Suprapubic skin (tissue), 4 donors: Measurements from ENCODE around the gene NANOS3.

Experiments used
- POLR2A ChIP-seq, 2 donors: fragments of 450-650 bp; IDR thresholded peaks; one replicate each; pipeline ENCODE4 v1.6.1; 2017; ENCODE audit warnings: antibody characterized with exemption in 2 of 2, mild to moderate bottlenecking in 2 of 2, moderate library complexity in 2 of 2
- POLR2AphosphoS5 ChIP-seq, 3 donors: sonication (generic); formaldehyde crosslinking; IDR thresholded peaks; one replicate each; pipeline ENCODE4 v1.6.1; 2017; ENCODE audit warnings: antibody characterized with exemption in 3 of 3
- TF ChIP-seq, protein P1 (sequence below), 2 donors: fragments of 200-600 bp in 1 of 2; fragments of 450-650 bp in 1 of 2; sonication (generic) in 1 of 2; IDR thresholded peaks; one replicate each; pipeline ENCODE4 v1.5.1; 2016 to 2019; ENCODE audit warnings: antibody characterized with exemption in 2 of 2, mild to moderate bottlenecking in 1 of 2, moderate library complexity in 1 of 2

- TF ChIP-seq, protein P1, sequence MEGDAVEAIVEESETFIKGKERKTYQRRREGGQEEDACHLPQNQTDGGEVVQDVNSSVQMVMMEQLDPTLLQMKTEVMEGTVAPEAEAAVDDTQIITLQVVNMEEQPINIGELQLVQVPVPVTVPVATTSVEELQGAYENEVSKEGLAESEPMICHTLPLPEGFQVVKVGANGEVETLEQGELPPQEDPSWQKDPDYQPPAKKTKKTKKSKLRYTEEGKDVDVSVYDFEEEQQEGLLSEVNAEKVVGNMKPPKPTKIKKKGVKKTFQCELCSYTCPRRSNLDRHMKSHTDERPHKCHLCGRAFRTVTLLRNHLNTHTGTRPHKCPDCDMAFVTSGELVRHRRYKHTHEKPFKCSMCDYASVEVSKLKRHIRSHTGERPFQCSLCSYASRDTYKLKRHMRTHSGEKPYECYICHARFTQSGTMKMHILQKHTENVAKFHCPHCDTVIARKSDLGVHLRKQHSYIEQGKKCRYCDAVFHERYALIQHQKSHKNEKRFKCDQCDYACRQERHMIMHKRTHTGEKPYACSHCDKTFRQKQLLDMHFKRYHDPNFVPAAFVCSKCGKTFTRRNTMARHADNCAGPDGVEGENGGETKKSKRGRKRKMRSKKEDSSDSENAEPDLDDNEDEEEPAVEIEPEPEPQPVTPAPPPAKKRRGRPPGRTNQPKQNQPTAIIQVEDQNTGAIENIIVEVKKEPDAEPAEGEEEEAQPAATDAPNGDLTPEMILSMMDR (IDR thresholded peaks at IDR 0.05), result no peak
- TF ChIP-seq POLR2A (IDR thresholded peaks at IDR 0.05) (no peak), POLR2AphosphoS5 (IDR thresholded peaks at IDR 0.05) (no peak)
These were observed 10.6 kb downstream of the NANOS3 start for GRCh38 chr19:13887517-13887916.
